GM19324 (cell line): Measurements from ENCODE around the gene SLC27A5.

Experiments used
- ATAC-seq: cut with Tn5 transposase; IDR thresholded peaks from one replicate; pipeline ENCODE4 v1.9.1; 2021; ENCODE audit warnings: mild to moderate bottlenecking, moderate library complexity; ENCODE audit not compliant: unreplicated experiment, low FRiP score

SLC27A5 gene, protein sequence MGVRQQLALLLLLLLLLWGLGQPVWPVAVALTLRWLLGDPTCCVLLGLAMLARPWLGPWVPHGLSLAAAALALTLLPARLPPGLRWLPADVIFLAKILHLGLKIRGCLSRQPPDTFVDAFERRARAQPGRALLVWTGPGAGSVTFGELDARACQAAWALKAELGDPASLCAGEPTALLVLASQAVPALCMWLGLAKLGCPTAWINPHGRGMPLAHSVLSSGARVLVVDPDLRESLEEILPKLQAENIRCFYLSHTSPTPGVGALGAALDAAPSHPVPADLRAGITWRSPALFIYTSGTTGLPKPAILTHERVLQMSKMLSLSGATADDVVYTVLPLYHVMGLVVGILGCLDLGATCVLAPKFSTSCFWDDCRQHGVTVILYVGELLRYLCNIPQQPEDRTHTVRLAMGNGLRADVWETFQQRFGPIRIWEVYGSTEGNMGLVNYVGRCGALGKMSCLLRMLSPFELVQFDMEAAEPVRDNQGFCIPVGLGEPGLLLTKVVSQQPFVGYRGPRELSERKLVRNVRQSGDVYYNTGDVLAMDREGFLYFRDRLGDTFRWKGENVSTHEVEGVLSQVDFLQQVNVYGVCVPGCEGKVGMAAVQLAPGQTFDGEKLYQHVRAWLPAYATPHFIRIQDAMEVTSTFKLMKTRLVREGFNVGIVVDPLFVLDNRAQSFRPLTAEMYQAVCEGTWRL

DNA sequence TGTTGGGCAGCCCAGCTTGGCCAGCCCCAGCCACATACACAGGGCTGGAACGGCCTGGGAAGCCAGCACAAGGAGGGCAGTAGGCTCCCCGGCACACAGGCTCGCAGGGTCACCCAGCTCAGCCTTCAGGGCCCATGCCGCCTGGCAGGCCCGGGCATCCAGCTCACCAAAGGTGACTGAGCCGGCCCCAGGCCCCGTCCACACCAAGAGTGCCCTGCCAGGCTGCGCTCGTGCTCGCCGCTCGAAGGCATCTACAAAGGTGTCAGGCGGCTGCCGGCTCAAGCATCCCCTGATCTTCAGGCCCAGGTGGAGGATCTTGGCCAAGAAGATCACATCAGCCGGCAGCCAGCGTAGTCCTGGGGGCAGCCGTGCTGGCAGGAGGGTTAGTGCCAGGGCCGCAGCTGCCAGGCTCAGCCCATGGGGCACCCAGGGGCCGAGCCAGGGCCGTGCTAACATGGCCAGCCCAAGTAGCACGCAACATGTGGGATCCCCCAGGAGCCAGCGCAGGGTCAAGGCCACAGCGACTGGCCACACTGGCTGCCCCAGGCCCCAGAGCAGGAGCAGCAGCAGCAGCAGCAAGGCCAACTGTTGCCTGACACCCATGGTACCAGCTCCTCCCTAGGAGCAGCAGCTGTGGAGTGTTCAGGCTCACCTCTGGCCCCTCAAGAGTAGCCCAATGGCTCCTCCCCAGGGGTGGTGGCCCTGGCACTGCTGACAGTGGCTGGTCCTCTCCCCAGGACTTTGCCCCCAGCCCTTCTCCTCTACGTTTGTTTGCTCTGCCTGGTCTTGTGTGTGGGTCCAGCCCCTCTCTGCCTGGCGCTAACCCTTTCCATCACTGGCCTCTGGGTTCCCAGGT, at the start of gene SLC27A5:
Gene SLC27A5, minus strand, starts transcription at position 640 of the 856 bp plus-strand sequence. Its CDS starts 37 bp downstream, at position 603.
- ATAC-seq: no peak

DNA sequence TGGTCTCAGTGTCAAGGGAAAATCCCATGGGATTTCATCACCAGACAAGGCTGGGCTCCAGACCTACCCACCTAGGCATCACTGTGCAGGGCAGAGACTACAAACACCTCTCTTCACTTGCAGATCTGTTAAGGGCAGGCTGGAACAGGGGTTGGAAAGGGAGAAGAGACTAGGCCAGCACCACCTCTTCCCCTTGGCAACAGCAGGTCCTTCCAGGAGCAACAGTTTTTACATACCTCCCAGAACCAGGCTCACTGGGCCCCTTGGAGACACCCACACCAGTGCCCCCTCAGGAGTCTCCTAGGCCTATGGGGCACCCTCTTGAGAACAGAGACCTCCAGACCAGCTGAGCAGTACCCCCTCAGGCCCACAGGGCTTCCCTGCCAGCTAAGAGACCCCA, 49.1 kb upstream of the SLC27A5 start:
- no peak for ATAC-seq

- ATAC-seq: no peak
These were observed 48.5 kb upstream of the SLC27A5 start for GRCh38 chr19:58560007-58560887.

DNA sequence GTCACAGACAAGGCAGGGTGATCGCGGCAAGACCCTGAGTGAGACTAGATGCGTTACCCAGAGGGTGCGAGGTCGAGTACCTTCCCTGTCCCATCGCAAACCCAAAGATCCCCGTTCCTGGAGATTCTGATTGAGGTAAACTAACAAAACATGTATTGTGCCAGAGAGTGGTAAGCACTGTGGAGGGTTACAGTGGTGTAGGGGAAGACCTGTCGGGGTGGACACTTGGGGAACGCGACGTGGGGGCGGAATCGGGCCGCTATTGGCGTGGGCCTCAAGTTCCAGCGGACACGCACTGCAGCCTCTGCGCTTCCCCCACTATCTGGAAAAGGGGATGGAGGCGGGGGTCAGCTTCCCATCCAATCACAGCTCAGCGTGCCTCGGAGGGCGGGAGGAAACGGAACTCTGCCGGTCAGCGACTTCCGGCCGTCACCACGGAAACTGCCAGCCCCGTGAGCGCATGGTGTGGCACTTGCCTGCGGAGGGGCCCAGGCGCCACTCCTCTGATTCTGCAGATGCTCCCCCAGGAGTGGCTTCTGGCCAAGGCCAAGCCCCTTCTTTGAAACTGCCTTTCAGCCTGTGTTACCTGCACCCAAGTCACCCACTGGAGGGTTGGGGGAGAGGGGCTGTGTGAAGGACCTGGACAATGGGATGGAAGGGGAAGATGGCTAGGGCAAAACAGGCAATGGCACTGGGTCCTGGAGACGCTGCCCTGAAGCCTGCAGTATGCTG, 47.6 kb upstream of the SLC27A5 start:
- ATAC-seq: peak; percentile 28

DNA sequence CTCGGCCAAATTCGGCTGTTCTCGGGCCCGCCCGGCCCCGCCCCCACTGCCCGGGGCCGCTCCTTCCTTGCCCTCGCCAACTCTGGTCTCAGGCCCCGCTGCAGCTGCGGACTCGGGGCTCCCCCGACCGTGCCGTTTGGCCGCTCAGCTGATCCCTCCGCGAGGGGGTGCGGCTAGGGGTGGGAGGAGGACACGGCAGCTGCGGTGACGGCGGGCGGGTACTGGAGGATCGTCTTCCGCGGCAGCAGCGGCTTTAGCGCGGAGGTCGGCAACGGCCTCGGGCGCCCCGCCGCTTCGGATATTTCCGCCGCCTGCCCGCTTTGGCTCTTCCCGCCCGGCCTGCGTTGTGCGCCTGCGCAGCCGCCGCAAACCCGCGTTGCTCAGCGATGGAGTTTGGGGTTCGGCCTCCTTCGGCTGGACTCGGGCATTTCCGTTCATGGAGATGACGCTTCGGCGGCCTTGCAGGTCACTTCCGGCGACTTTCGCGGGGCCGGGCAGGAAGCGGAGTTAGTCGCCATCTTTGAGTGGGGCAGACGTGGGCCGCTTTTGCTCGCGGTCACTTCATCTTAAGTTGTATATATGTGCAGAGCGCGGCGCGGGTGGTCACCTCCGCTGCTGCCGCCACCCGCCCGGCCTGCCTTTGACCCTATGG, 47.0 kb upstream of the SLC27A5 start:
- ATAC-seq: peak; percentile 59

DNA sequence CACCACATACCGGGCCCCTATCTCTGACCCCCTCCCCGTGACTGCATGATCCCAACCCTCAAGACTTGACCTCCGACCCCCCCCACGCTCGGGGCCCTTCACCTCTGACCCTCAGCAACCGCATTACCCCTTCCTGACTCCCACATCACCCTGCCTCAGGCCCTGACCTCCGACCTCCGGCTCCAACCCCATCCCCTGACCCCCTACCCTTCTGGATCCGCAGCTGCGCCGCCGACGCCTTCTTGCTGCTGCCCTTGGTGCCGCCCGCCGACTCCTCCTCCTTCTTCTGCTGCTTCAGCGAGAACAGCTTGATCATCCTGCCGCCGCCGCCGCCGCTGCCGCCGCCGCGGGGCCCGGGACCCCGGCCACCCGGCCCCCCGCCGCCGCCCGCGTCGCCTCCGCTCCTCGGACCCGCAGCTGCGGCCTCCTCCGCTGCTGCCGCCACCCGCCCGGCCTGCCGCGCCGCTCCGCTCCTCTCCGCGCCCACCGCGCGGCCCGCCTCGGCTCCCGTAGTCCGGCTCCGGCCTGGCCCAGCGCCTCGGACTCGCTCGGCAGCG, 46.4 kb upstream of the SLC27A5 start, which contains the start of gene UBE2M:
Gene UBE2M, minus strand, starts transcription at position 546 of the 557 bp plus-strand sequence. Its CDS starts 230 bp downstream, at position 316.
- ATAC-seq: peak; percentile 4

DNA sequence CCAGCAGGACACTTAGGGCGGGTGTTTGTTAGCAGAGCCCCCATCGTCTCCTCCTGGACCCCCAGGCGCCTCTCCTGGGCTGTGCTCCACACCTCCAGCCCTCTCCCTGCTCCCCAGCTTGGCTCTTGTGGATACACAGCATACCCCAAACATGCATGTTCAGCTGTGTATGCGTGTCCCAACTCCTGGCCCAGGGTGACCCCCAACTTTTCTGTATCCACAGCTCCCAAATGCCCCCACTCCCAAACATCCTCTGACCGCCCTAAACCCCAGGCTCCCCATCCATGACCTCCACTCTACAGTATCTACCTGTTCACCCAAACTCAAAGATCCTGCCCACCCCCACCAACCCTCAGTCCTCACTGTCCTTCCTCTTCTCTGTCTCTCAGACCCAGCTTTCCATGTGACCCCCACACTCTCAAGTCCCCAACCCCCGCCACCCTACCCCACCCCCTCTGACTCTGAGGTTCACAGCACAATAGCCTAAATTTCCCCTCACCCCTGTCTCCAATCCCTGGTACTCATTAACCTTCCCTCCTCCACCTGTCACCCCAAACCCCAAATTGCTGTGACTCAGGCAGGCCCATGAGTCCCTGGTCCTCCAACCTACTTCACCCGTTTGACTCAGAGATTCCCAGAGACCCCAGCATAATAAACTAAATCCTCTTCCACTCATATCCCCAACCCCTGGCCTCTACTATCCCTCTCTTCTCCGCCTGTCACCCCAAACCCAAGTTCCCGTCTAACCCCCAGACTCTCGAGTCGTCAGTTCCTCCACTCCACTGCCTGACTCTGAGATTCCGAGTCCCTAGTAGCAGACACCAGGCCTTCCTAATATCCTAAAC, 45.7 kb upstream of the SLC27A5 start:
- ATAC-seq: no peak

- ATAC-seq: no peak
These were observed 44.9 kb upstream of the SLC27A5 start for GRCh38 chr19:58556622-58557220.

GRCh38 chr19:58555920-58556621, 44.3 kb upstream of the SLC27A5 start:
- no peak for ATAC-seq

DNA sequence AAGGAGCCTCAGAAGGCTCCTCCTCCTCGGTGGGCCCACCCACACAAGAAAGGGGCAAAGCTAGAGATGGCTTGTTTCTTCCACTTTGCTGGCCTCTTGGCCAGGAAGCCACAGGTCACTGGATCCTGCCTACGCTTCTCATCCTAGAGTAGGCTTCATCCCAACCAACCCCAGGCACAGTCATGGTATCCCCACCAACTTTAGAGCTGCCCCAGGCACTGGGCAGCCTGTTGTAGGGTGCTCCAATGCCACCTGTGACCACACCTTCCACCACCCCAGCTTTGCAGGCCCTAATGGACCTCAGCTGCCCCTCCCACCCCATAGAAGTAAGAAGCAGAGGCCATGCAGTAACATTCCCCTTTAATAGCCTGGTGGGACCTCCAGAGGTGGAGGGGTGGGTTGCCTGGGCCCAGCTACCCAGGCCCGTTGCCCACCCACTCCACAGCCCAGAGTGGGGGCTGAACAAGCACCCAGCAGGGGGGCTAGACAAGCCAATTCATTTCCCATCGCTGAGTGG, 43.6 kb upstream of the SLC27A5 start:
- ATAC-seq: no peak

- ATAC-seq: peak; percentile 35
These were observed 42.9 kb upstream of the SLC27A5 start, which contains the start of gene CHMP2A for GRCh38 chr19:58554494-58555368. TSS of gene CHMP2A (minus strand) at chr19:58555105. CDS start at chr19:58554212, 893 bp downstream.

DNA sequence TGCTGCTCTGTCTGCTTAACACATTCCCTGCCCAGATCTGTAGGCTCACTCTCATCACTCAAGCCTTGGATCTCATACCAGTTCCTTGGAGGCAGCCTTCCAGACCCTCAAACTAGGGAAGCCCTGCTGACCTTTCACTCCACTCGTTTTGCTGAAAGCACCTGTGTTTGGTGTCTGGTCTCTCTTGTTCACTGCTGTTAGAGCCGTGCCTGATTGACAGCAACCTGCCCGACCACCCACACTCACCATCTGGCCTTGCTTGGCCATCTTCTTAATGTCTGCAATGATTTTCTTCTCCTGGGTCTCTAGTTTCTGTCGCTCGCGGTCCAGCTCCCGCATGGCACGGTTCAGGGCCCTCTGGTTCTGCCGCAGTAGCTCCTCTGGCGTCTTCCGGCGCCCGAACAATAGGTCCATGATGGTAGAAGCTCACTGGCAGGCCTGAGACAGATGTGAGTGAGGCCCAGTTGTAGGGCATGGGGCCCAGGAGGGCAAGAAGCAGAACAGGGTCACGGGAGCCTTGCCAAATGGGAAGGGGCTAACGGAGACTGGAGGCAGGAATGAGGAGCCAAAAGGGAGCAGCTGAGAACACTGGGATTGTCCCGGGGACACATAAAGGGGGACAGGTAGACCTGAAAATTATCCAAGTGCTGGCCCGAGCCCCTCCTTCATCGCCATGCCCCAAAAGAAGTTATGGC, 42.2 kb upstream of the SLC27A5 start:
- ATAC-seq: no peak

DNA sequence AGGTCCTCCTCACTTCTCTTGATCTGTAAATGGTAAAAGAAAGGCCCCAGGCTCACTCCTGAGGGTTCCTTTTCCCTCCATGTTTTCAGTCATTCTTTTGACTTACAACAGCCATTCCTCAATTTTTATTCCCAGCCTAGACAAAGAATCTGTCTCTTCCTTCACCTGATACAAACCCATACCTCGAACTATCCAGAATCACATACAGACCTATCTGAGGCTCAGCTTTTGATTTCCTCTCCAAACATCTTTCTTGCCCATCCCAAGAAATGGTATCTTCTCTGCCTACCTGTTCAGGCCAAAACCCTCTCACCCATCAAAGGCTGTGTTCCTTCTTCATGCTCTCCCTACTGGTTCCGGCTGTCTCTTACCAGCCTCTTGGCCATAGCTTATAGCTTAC, 40.9 kb upstream of the SLC27A5 start:
- ATAC-seq: no peak
